C4-2B (cell line): ENCODE results near the gene RTCA.

ENCODE experiments used
- H3K27ac ChIP-seq: fragments of 450-650 bp; 2 replicates; pipeline ENCODE4 v1.5.1; 2017
- CTCF ChIP-seq: fragments of 450-650 bp; conservative IDR thresholded peaks from 2 replicates; pipeline ENCODE4 v1.5.1; 2017; ENCODE audit warnings: mild to moderate bottlenecking
- ZFX ChIP-seq: fragments of 450-650 bp; IDR thresholded peaks from 2 replicates; pipeline ENCODE4 v1.6.1; 2017

The RTCA gene

GRCh38 chr1:100308777-100309176 lies 42.8 kb downstream of the RTCA start:
- TF ChIP-seq ZFX = no peak
- TF ChIP-seq CTCF = no peak
- H3K27ac ChIP-seq = no peak overlapping the region

- no peak for TF ChIP-seq CTCF
- TF ChIP-seq ZFX = no peak
- H3K27ac ChIP-seq = no peak overlapping the region
Observed at GRCh38 chr1:100309863-100310262, 43.8 kb downstream of the RTCA start.

- no peak overlapping the region for H3K27ac ChIP-seq
- TF ChIP-seq CTCF = no peak
- TF ChIP-seq ZFX = no peak
Observed at GRCh38 chr1:100313382-100313781, 47.4 kb downstream of the RTCA start.

GRCh38 chr1:100316622-100317021 lies 50.6 kb downstream of the RTCA start:
- no peak overlapping the region for H3K27ac ChIP-seq
- TF ChIP-seq ZFX = no peak
- no peak for TF ChIP-seq CTCF

- TF ChIP-seq ZFX = no peak
- H3K27ac ChIP-seq = no peak overlapping the region
Observed at GRCh38 chr1:100320311-100321099, 54.5 kb downstream of the RTCA start.

- H3K27ac ChIP-seq = no peak overlapping the region
- TF ChIP-seq CTCF = no peak
- TF ChIP-seq ZFX = no peak
Observed at GRCh38 chr1:100321100-100321493, 55.1 kb downstream of the RTCA start.

GRCh38 chr1:100321506-100321905 lies 55.5 kb downstream of the RTCA start:
- TF ChIP-seq CTCF = no peak
- TF ChIP-seq ZFX = no peak
- H3K27ac ChIP-seq = no peak overlapping the region
